Ectodermal cell (in vitro differentiated cells): Measurements from ENCODE around the gene APLP2.

Source experiments
- H3K27ac ChIP-seq: 2 replicates; pipeline ENCODE4 v1.7.0; 2013; ENCODE audit warnings: mild to moderate bottlenecking, low read depth, low read length; ENCODE audit not compliant: insufficient read depth, poor library complexity, severe bottlenecking
- H3K27me3 ChIP-seq: 2 replicates; pipeline ENCODE4 v1.7.0; 2013; ENCODE audit warnings: mild to moderate bottlenecking, low read length; ENCODE audit not compliant: insufficient read depth, control insufficient read depth, poor library complexity, severe bottlenecking
- H3K36me3 ChIP-seq: one replicate; pipeline ENCODE4 v1.7.0; 2013; ENCODE audit warnings: low read length; ENCODE audit not compliant: control insufficient read depth, insufficient read depth
- H3K4me1 ChIP-seq: one replicate; pipeline ENCODE4 v1.7.0; 2013; ENCODE audit warnings: low read length; ENCODE audit not compliant: control insufficient read depth, insufficient read depth
- H3K4me3 ChIP-seq: 2 replicates; pipeline ENCODE4 v1.7.0; 2013; ENCODE audit warnings: low read depth, low read length, control low read depth; ENCODE audit not compliant: insufficient read depth
- H3K9me3 ChIP-seq: 2 replicates; pipeline ENCODE4 v1.7.0; 2013; ENCODE audit warnings: mild to moderate bottlenecking, low read length, moderate library complexity; ENCODE audit not compliant: control insufficient read depth
- WGBS, 2 experiments: methylation state at CpG; one replicate each; pipeline ENCODE4 v1.1.7; 2013; ENCODE audit warnings: missing lambda C conversion rate in 2 of 2; 5-methylcytosine and 5-hydroxymethylcytosine counted together

Gene APLP2

DNA sequence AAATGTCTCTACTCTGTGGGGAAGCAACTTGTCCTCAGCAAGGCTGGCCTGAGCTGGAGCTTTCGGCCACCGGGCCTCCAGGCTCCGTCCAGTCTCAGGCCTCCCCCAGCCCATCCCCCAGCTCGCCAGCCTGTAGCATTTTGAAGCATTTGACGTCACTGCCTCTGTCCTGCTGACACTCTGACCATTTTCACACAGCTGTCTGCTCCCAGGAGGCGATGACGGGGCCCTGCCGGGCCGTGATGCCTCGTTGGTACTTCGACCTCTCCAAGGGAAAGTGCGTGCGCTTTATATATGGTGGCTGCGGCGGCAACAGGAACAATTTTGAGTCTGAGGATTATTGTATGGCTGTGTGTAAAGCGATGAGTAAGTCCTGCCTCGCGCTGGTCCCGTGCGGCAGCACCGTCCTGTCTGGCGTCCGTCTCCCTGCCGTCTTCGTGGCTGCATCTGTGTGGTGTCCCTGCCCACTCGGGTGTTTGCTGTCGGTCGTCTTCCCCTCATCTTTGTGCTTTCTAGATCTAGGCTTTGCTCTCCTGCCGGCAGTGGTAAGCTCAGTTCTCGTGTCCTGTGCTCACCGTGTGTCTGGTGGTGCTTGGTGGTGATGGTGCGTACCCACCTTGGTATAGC lies 53.8 kb downstream of the APLP2 start:
- Histone ChIP-seq H3K36me3 (peaks cover 28% of the 10 kb centered on the region), H3K4me3 (no peak overlapping the region), H3K4me1 (no peaks in the 10 kb centered on the region), H3K27me3 (no peaks in the 10 kb centered on the region), H3K27ac (no peak overlapping the region), H3K9me3 (no peaks in the 10 kb centered on the region)
- WGBS, 2 experiments: 94 to 96% methylated on average over 32 of the region's 32 CpGs

DNA sequence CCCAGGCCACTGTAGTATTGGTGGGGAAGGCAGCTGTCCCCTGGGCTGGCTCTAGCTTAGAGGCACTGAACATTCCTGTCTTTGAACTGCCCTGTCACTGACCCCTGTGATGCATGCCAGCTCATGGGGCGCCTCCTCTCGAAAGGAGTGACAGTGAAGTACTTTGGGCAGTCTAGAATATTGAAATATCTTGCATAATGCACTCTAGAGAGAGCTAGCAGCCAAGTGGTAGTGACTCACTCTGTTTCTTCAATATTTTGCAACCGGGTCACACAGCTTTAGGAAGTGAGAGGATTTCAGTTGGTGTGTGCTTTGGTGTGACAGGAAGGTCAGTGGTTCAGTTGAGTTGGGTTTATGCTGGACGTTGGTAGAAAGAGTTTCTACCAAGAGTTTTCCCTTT lies 54.4 kb downstream of the APLP2 start:
- Histone ChIP-seq H3K27me3 (no peaks in the 10 kb centered on the region), H3K4me1 (no peaks in the 10 kb centered on the region), H3K4me3 (no peak overlapping the region), H3K36me3 (peaks cover 33% of the 10 kb centered on the region), H3K9me3 (no peaks in the 10 kb centered on the region), H3K27ac (no peak overlapping the region)
- 92 to 95% methylated on average over 3 to 4 of the region's 4 CpGs for WGBS, 2 experiments

DNA sequence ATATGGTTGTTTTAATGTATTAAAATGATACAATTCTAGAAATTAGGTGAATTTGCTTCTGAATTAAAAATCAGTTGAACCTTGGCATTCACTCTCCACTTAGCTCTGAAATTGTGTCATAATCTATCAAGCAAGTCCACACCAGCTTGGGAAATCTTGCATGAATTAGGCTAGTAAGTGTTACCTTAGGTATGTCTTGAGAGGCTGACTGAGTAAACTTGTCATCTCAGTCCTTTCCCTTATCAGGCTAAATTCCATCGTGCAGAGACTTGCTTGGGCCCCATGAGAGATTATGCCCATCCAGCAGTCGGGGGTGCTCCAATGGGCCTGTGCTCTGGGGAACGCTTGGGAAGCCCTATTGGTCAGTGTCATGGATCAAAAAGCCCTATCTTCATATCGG lies 55.9 kb downstream of the APLP2 start:
- H3K4me3 ChIP-seq: no peak overlapping the region
- H3K27ac ChIP-seq: no peak overlapping the region
- WGBS, 2 experiments: 95 to 97% methylated on average over 4 of the region's 4 CpGs
- no peaks in the 10 kb centered on the region for H3K27me3 ChIP-seq
- no peaks in the 10 kb centered on the region for H3K9me3 ChIP-seq
- no peaks in the 10 kb centered on the region for H3K4me1 ChIP-seq
- peaks cover 47% of the 10 kb centered on the region for H3K36me3 ChIP-seq

DNA sequence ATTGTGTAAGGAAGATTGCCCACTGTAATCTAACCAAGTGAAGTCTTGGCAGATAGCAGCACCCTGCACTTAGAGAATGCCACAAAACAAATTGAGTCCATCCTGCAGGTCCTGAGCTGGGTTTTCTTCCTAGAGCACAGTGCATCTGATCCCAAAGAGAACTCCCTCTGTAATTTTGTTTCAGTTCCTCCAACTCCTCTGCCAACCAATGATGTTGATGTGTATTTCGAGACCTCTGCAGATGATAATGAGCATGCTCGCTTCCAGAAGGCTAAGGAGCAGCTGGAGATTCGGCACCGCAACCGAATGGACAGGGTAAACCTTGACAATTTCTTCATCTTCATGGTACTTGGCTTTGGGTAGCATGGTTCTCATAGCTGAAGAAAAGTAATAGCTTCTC lies 56.8 kb downstream of the APLP2 start:
- Histone ChIP-seq H3K27ac (no peak overlapping the region), H3K27me3 (no peaks in the 10 kb centered on the region), H3K9me3 (no peaks in the 10 kb centered on the region), H3K4me1 (no peaks in the 10 kb centered on the region), H3K36me3 (peaks cover 55% of the 10 kb centered on the region), H3K4me3 (no peak overlapping the region)
- 95 to 96% methylated on average over 5 of the region's 5 CpGs for WGBS, 2 experiments

DNA sequence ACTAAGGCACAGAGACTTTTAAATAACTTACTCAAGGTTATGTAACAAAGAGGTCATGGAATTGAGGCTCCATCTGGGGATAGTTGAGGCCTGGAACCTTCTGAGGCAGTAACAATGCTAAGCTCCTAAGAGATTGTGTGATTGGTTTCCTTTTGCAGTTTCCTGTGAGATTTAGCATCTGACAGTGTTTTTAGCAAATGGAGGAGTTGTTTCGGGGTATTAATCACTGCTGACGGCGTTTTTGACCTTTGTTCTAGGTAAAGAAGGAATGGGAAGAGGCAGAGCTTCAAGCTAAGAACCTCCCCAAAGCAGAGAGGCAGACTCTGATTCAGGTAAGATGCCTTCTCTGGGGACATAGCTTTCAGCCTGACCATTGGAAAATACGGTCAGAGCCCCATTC lies 57.8 kb downstream of the APLP2 start:
- Histone ChIP-seq H3K36me3 (peaks cover 57% of the 10 kb centered on the region), H3K27me3 (no peaks in the 10 kb centered on the region), H3K4me1 (no peaks in the 10 kb centered on the region), H3K9me3 (no peaks in the 10 kb centered on the region), H3K4me3 (no peak overlapping the region), H3K27ac (no peak overlapping the region)
- WGBS, 2 experiments: 94 to 99% methylated on average over 4 of the region's 4 CpGs

DNA sequence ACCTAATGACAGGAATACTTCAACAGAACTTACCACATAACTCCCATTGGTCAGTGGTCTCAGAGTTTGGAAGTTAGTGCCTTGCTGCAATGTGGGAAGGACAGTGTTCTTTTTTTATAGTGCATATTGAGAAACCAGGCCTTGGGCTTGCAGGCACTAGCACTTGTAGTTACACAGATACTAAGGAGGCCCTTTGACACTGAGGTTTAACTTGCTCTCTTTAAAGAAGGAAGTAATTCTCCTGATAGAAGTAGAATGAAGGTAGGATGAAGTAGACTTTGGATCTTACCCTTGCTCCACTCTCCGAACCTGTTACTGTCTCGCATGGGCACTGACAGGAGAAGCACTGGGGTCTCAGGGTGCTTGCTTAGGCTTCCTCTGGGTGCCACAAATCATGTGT lies 58.9 kb downstream of the APLP2 start:
- H3K4me1 ChIP-seq: no peaks in the 10 kb centered on the region
- peaks cover 57% of the 10 kb centered on the region for H3K36me3 ChIP-seq
- peaks cover 3% of the 10 kb centered on the region for H3K9me3 ChIP-seq
- WGBS, 2 experiments: 96 to 97% methylated on average over 2 of the region's 2 CpGs
- H3K4me3 ChIP-seq: no peak overlapping the region
- H3K27me3 ChIP-seq: no peaks in the 10 kb centered on the region
- no peak overlapping the region for H3K27ac ChIP-seq

DNA sequence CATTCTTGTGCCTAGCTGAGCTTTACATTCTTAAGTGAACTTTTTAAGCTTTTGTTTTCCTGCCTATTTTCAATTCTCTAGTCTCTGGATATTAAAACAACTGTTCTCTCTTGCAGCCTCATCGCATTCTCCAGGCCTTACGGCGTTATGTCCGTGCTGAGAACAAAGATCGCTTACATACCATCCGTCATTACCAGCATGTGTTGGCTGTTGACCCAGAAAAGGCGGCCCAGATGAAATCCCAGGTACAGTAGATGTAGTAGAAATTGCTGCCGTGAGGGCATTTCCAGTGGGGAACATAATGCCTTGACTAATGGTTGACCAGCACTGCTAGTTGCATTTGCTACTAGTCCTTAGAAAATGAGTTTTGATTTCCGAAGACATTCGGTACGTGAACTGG lies 60.2 kb downstream of the APLP2 start:
- no peak overlapping the region for H3K4me3 ChIP-seq
- H3K36me3 ChIP-seq: peaks cover 63% of the 10 kb centered on the region
- no peaks in the 10 kb centered on the region for H3K4me1 ChIP-seq
- H3K9me3 ChIP-seq: peaks cover 3% of the 10 kb centered on the region
- WGBS, 2 experiments: 97 to 98% methylated on average over 10 to 11 of the region's 11 CpGs
- H3K27ac ChIP-seq: no peak overlapping the region
- H3K27me3 ChIP-seq: no peaks in the 10 kb centered on the region

DNA sequence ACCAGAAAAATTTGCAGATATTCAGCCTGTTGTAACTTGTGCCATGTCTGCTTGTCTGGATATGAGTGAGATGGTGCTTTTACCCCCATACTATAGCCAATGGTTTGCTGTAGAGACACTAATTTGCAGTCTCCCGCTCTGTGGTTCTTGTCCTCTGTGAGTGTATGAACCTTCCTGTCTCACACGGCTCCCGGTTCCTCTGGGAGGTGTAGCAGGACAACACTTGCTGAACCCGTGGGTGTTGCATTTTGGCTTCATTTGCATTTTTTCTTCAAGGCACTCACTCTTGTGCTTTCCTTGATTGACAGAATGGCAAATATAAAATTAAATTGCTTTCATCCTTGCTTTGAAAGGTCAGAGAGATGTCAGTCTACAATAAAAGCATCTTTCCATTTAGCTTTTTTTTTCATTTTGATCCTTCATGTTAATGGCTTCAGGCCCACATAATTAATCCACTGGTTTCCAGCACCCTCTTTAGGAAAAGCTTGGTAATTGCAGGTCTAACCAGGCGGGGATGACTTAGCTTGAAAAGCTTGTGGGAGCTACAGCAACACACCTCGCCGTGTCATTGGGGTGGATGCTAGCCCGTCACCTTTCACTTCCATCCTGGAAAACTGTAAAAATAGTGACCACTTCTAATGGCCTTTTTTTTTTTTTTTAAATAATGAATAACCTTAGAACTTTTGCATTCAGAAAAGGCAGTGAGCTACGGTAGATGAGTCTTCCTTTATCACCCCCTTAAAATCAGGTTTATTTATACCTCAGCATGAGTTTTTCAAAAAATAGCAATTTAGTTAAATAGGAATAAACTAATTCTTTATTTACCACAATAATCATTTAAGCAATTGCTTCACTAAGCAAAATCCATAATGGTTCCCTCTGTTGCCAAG lies 62.5 kb downstream of the APLP2 start:
- H3K27me3 ChIP-seq: no peaks in the 10 kb centered on the region
- H3K4me3 ChIP-seq: no peak overlapping the region
- peaks cover 3% of the 10 kb centered on the region for H3K9me3 ChIP-seq
- H3K36me3 ChIP-seq: peaks cover 79% of the 10 kb centered on the region
- no peak overlapping the region for H3K27ac ChIP-seq
- no peaks in the 10 kb centered on the region for H3K4me1 ChIP-seq
- 90 to 97% methylated on average over 8 to 9 of the region's 9 CpGs for WGBS, 2 experiments

DNA sequence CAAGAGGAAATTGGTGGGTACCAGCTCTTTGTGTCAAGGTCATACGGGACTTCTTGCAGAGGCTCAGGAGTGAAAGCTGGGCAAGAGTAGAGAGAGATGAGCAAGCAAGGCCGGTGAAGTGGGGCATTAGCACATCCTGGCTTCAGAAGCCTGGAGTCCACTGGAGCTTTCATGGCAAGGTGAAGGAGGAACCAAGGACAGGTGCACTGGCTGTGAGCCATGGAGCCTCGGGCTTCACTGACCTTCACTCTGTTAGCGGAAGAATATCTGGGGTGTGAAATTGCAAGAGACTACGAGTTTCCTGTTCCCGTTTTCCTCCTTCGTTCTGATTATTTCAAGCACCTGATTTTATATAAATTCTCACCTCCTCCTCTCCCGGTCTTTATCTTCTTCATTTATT lies 64.0 kb downstream of the APLP2 start:
- peaks cover 3% of the 10 kb centered on the region for H3K9me3 ChIP-seq
- 96 to 97% methylated on average over 8 of the region's 8 CpGs for WGBS, 2 experiments

DNA sequence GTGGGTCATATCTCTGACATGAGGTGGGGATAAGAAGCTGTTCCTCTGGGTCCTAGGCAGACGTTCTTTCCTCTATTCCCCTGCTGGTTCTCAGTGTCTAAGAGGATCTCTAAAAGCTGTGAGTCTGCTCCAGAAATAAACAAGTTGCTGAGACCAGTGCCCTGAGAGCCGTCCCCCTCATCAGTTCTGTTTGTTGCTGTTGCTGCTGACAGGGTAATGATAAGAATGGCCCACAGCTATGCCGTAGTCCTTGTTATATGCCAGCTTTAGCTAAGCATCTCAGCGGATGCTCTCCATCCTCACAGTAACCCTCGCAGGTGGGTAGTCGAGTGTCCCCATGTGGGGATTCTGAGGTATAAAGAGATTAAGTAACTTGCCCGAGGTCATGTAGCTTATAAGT lies 66.4 kb downstream of the APLP2 start:
- Histone ChIP-seq H3K9me3 (peaks cover 3% of the 10 kb centered on the region), H3K4me3 (no peak overlapping the region), H3K36me3 (peaks cover 72% of the 10 kb centered on the region)

More for the DNA sequence above, 64.0 kb downstream of the APLP2 start:
- Histone ChIP-seq H3K27ac (no peak overlapping the region), H3K36me3 (peaks cover 74% of the 10 kb centered on the region), H3K4me3 (no peak overlapping the region), H3K27me3 (no peaks in the 10 kb centered on the region), H3K4me1 (no peaks in the 10 kb centered on the region)

More for the DNA sequence above, 66.4 kb downstream of the APLP2 start:
- H3K27ac ChIP-seq: no peak overlapping the region
- H3K4me1 ChIP-seq: no peaks in the 10 kb centered on the region
- H3K27me3 ChIP-seq: no peaks in the 10 kb centered on the region
- 92 to 95% methylated on average over 7 of the region's 7 CpGs for WGBS, 2 experiments
